HG03439 (cell line): Measurements from ENCODE around the gene GYS2.
"Not testable (repeated sequence)": the region's sequence is repeated elsewhere in the genome, so short reads cannot be mapped to it uniquely, and the experiment has no call there.

Experiments used
- ATAC-seq: cut with Tn5 transposase; IDR thresholded peaks from one replicate; pipeline ENCODE4 v1.9.1; 2021; ENCODE audit warnings: mild to moderate bottlenecking, moderate library complexity; ENCODE audit not compliant: unreplicated experiment

GYS2 gene

GRCh38 chr12:21604245-21605101 is at the start of gene GYS2:
TSS of gene GYS2 (minus strand) at chr12:21604847. CDS start at chr12:21604592, 255 bp downstream.
- ATAC-seq: no peak

GRCh38 chr12:21651821-21652220 is 47.2 kb upstream of the GYS2 start:
- no peak for ATAC-seq

DNA sequence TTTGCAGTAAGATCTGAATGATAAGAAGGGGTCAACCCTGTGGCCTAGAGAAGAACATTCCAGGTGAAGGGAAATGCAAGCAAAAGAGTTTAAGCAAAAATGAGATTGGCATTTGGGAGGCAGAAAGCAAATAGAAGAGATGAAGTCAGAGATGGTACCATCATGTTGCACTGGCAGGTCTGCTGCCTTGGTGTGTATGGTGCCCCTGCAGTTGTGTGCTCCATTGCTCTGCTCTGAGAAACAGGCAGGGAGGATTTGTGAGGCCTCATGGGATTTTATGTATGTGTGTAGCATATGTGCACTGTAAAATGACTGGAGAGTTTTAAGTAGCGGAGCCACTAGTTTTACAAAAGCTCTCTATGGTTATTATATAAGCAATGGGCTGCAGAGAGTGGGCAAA is 46.4 kb upstream of the GYS2 start:
- ATAC-seq: no peak

GRCh38 chr12:21649034-21649433 is 44.4 kb upstream of the GYS2 start:
- no peak for ATAC-seq

DNA sequence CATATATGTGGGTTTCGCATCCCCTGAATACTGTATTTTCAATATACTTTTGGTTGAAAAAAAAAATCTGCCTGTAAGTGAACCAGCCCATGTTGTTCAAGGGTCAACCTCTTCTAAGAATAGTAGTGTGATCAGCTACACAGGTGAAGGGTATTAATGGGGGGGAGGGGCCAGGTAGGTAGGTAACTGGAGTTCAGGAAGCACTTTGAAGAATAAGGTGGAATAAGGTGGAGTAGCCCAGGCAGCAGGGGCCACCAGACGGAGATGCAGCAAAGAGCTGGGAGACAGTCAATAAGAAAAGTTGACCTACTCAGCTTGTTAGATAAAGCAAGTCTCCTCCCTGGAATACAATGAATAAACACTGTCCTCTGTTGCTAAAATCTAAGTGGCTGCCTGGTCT is 43.7 kb upstream of the GYS2 start:
- ATAC-seq: no peak

GRCh38 chr12:21647179-21647578 is 42.5 kb upstream of the GYS2 start:
- no peak for ATAC-seq

DNA sequence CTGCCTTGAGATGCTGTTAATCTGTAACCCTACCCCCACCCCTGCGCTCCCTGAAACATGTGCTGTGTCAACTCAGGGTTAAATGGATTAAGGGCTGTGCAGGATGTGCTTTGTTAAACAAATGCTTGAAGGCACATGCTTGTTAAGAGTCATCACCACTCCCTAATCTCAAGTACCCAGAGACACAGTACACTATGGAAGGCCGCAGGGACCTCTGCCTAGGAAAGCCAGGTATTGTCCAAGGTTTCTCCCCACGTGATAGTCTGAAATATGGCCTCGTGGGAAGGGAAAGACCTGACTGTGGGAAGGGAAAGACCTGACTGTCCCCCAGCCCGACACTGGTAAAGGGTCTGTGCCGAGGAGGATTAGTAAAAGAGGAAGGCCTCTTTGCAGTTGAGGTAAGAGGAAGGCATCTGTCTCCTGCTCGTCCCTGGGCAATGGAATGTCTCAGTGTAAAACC is 40.4 kb upstream of the GYS2 start:
- ATAC-seq: not testable (repeated sequence)

- no peak for ATAC-seq
Measured at GRCh38 chr12:21644516-21644915, 39.9 kb upstream of the GYS2 start.

GRCh38 chr12:21643758-21644157 is 39.1 kb upstream of the GYS2 start:
- no peak for ATAC-seq

- no peak for ATAC-seq
Measured at GRCh38 chr12:21642707-21643389, 38.2 kb upstream of the GYS2 start.

GRCh38 chr12:21638054-21638891 is 33.6 kb upstream of the GYS2 start:
- ATAC-seq: no peak

DNA sequence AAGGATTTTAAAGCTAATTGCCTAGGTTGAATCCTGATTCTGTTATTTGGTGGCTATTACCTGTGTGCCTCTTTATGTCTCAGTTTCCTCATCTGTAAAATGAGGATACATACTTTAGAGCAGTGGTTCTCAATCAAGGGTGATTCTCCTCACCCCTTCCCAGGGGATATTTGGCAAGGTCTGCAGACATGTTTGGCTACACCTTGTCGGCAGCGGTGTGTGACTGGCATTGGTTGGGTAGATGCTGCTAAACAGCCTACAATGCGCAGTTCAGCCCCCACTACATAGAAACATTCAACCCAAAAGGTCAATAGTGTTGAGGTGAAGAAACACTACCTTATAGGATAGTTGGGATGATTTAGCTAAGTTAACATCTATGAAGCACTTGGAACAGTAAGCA is 29.6 kb upstream of the GYS2 start:
- no peak for ATAC-seq

DNA sequence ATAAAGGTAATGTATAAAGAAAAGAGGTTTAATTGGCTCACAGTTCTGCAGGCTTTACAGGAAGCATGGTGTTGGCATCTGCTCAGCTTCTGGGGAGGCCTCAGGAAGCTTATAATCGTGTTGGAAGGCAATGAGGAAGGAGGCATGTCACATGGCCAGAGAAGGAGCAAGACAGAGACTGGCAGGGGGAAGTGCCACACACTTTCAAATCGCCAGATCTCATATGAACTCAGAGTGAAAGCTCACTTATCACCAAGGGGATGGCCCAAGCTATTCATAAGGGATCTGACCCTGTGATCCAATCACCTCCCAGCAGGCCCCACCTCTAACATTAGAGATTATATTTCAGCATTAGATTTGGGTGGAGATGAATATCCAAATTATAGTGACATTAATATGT is 26.7 kb upstream of the GYS2 start:
- no peak for ATAC-seq

- no peak for ATAC-seq
Measured at GRCh38 chr12:21627924-21628323, 23.3 kb upstream of the GYS2 start.

GRCh38 chr12:21618566-21618965 is 13.9 kb upstream of the GYS2 start:
- no peak for ATAC-seq

DNA sequence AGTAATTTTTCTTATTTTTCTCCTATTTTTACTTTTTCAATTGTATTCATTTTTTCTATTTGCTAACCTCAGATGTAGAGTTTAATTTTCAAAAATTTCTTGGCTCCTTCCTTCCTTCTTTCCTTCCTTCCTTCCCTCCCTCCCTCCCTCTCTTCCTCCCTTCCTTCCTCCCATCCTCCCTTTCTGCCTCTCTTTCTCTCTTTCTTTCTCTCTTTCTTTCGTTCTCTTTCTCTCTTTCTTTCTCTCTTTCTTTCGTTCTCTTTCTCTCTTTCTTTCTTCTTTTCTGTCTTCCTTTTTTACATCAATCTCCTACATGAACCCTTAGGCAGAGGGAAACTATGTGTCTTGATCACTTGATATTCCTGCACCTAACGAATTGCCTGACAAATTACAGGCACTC is 12.4 kb upstream of the GYS2 start:
- no peak for ATAC-seq

- no peak for ATAC-seq
Measured at GRCh38 chr12:21615431-21615830, 10.8 kb upstream of the GYS2 start.

DNA sequence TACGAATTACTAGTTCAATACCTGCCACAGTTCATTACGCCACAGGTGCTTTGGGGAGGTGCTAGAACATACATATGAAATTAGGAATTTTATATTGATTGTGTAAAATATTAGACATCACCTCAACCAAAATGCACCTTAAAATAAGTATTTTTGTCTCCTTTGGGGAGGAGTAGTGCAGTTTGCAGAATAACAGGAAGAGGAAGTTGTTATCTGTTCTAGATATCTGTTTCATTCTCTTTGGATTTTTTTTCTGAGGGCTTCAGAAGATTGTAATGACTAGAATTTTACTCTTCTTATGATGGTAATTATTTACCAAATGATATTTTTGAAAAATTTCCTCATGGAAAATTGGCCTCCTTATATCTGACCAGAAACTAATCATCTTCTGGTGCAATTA is 9.9 kb upstream of the GYS2 start:
- no peak for ATAC-seq

GRCh38 chr12:21613931-21614330 is 9.3 kb upstream of the GYS2 start:
- ATAC-seq: no peak

DNA sequence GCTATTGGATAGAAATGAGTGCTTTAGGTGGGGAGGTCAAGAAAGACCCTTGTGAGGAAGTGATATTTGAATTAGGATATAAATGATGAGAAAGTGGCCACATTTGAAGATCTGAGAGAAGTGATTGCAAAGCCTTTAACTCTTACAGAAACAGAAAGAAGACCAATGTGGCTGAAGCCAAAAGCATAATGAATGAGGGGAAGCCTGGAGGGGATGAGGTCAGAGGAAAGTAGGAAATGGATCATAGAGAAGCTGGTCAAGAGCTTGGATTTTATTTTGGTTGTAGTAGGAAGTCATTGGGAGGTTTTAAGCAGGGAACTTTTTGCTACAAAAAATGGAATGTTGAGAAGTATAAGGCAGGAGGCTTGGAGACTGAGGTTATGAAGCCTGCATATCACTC is 3.5 kb upstream of the GYS2 start:
- ATAC-seq: no peak

GRCh38 chr12:21607701-21608100 is 3.1 kb upstream of the GYS2 start:
- ATAC-seq: no peak
